Medulla oblongata (tissue), 1 donor: Measurements from ENCODE around the gene CAPN8.
A peak's percentile ranks its signal among the peaks of the same experiment; 100 is the strongest.

Source experiments
- DNase-seq: peaks from one replicate; pipeline ENCODE4 v3.0.0-alpha.2; 2015; ENCODE audit errors: extremely low spot score

Gene CAPN8

DNA sequence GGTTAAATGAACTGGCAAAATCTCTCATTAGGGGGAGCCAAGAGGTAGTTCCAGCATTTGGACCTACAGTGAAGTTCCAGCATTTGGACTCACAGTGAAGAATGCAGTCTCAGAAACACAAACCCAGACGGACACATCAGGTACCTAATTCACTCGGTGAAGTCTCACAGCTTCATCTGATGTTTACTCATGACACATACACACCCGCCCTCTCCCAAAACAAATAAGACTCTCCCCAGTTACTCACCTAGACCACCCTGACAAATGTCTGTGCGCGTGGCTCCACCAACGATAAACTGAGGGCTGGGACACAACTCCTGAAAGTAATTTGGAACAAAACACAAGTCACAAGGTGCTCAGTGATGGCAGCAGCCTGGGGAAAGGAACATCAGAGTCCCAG lies 11.4 kb downstream of the CAPN8 start:
- no peak for DNase-seq

- no peak for DNase-seq
Measured at GRCh38 chr1:223653431-223653830, 12.1 kb downstream of the CAPN8 start.

DNA sequence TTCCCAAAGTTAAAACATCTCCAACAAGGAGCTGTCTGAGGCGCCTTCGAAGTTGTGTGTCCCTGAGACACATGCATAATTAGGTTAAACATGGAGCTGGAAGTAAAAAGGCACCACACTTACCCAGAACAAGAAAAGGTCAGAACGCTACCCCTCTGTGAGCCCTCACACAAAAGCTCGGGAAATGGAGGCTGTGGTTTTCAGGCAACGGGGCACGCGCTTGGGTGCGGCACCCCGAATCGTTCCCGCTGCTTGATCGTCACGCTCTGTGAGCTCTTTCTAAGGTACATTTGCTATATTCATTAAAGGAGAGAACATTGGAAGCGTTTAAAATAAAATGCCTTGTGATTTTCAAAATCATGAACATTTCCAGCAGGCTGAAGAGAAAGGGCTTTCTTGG lies 12.5 kb downstream of the CAPN8 start:
- peak; percentile 12 for DNase-seq

DNA sequence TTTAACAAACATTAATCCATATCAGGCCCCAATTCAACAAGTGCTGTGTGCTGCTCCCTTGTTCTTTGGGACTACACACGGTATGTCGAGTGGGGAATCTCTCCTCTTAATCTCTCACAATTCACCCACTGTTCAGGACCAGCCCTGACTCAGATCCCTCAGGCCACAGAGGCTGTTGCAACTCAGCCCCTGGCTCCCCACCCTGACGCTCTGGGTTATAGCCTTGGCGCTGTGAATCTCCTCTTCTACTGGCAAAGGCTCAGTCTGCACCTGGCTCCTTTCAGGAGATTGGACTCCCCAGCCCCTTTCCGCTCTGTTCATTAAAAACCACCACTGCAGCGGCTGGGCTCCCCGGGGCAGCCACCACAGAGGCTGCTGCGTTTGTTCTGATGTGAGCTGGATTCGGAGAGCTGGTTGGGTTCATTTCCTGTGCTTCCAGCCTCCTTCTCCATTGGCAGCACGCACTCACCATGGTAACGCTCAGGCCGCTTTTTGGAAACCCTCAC lies 13.0 kb downstream of the CAPN8 start:
- DNase-seq: no peak

DNA sequence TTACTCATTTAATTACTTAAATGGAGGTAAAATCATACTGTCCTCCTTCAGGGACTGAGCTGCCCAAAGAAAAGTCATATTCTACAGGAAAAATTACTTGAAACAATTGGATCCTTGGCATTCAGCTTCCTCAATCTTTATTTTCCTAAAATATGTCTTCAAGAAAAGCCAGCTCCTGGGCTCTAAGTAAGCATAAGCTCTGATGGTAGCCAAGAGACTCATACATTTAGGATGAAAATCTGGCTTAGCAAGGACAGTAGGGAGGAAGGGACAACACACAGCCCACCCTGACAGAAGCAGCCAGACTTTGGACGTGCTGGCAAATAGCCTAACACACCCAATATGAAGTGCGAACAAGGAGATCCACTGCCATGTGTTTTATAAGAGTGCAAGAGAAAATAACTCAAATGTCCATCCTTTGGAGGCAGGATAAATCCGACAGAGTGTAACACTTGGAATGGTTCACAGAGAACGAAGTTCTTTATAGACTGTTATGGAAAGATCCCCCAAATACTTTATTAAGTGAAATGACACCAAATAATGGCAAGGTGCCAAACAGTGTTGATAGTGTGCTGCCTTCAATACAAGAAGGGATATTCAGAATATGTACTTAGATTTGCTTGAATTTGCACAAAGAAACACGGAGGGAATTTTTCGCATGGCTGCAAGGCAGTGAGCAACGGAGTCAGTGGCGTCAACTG lies 14.1 kb downstream of the CAPN8 start:
- DNase-seq: no peak

GRCh38 chr1:223650465-223650864 lies 15.0 kb downstream of the CAPN8 start:
- DNase-seq: no peak

DNA sequence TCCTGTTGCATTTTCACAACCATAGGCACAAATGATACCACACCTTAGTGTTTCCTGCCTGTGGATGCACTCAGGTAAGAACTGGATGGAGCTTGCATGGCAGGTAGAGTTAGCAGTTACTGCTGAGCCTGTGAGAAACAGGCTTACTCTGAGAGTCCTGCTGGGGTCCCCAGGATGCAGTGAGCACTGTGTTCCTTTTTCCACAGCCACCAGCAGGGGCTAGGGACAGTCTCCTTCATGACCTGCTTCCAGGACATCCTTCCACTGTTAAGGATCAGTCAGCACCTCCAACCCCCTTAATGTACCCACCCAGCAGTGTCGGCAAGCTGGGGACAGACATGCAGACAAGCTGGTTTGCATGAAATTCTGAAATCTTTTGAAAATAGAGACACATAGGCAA lies 16.3 kb downstream of the CAPN8 start:
- DNase-seq: no peak

DNA sequence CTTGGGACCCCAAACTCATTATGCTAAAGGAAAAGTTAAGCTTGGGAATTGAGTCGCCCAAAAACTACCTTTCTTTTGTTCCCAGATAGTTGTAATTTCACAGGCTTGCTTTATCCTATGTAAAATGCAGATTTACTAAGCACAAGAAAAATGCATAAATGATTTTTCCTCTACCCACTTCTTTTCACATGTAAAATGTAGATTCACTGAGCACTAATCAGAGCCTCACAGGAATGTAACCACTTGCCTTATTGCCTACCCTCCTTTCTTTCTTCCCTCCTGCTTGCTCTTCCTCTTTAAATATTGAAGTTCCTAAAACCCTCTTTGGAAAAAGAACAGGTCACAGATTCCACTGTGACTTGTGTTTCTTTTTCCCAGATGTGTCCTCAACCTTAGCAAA lies 18.3 kb downstream of the CAPN8 start:
- DNase-seq: no peak

DNA sequence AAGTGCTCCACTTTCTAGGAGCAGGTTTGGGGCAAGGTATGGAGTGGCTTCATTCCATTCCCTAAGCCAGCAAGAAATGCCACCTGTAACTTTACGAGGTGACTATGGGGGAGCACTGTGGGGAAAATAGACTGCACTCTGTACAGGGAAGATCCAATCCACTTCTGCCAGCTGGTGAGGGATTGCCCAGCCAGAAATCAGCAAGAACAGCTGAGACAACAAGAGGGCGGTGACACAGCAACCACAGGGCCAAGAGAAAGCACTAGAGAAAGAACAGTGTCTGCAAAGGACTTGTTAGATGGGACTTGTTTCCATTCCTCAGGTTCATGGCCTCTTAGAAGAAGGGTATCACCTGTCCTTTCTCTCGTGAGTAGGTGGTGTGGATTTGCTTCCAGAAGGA lies 19.6 kb downstream of the CAPN8 start:
- DNase-seq: no peak

DNA sequence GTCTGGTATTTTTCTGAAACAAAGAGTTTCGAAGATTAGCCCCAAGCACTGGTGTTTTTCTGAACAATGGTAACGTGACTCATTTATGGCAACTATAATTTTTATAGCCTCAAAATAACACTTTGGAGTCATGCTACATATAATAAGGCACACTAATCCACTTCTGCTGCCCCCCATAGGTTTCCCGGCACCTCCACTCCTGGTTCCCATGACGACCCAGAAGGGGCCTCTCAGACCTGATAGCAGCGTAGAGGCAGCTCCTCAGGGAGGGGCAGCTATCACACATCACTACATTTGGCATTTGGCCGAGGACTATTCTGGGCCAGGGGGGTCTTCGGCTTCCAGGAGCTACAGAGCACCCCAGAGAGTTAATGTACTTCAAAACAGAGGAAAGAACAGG lies 23.3 kb downstream of the CAPN8 start:
- no peak for DNase-seq

GRCh38 chr1:223641523-223642039 lies 23.9 kb downstream of the CAPN8 start:
- DNase-seq: no peak

DNA sequence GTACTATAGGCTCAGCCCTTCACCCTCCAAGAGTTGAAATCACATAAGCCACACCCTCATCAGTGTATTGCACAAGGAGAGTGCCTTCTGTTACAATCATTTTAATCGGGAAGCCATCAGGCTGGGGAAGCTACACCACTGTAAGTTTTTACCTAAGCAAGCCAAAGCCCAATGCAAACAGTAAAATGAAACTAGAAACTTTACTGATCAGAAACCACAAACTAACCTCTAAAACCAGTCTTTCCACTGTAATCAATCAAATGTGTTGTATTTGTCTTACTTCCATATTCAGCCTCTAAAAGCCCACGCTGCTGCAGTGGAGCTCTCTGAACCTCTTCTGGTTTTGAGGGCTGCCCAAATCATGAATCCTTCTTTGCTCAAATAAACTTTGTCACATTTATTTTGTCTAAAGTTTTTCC lies 26.2 kb downstream of the CAPN8 start:
- DNase-seq: no peak

GRCh38 chr1:223635236-223635635 lies 30.3 kb downstream of the CAPN8 start:
- no peak for DNase-seq

GRCh38 chr1:223634423-223634822 lies 31.1 kb downstream of the CAPN8 start:
- no peak for DNase-seq

- DNase-seq: no peak
Measured at GRCh38 chr1:223631956-223632355, 33.5 kb downstream of the CAPN8 start.

DNA sequence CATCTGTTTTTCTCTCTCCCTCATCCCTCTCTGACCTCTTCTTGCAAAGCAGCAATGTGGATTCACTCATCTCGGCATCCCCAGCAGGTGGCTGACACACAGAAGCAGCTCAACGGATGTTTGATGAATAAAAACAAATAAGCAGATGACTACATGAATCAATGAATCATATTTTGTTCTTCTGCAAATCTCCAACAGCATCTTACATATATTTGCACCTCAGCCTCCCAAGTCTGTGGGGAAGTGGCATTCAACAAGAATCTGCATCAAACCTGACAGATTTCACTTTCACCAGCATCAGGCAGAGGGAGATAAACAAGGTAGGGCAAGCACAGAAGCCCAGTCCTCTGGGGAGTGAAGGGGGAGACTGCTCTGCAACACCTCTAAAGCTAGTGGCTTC lies 34.0 kb downstream of the CAPN8 start:
- no peak for DNase-seq

- no peak for DNase-seq
Measured at GRCh38 chr1:223629126-223629457, 36.4 kb downstream of the CAPN8 start.

- peak; percentile 44 for DNase-seq
Measured at GRCh38 chr1:223628233-223629125, 37.0 kb downstream of the CAPN8 start.

GRCh38 chr1:223622132-223622842 lies 43.2 kb downstream of the CAPN8 start:
- DNase-seq: no peak

DNA sequence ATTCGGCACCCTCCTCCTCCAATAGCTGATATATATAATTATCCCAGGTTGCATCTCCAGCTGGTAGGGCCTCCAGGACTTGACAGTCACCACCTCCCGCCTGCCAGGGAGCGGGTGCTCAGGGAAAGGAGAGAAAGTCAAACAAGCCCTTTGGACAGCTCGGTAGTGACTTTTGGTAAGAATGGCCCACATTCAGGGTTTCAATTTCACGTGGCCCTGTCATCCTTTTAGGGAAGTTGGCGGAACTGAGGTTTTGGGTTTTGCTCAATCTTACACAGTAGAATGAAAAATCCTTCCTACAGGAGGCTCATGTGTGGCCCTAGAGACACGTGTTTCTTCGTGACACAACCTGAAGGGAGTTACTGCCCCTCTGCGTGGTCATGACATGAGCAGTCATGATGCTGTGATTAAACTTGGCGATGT lies 44.2 kb downstream of the CAPN8 start:
- DNase-seq: peak; percentile 78

GRCh38 chr1:223620297-223620897 lies 45.1 kb downstream of the CAPN8 start:
- peak; percentile 46 for DNase-seq

GRCh38 chr1:223618680-223619079 lies 46.8 kb downstream of the CAPN8 start:
- no peak for DNase-seq
